Brain microvascular endothelial cell (primary cell): Measurements from ENCODE around the gene SUSD1.

Experiments
- DNase-seq: peaks from one replicate; pipeline ENCODE4 v3.0.0-alpha.2; 2020
- H3K27ac ChIP-seq: fragments of 250-450 bp; sonication (Bioruptor Pico); 2 replicates; pipeline ENCODE4 v1.5.1; 2020; ENCODE audit warnings: mild to moderate bottlenecking, moderate library complexity
- H3K27me3 ChIP-seq: fragments of 250-450 bp; sonication (Bioruptor Pico); replicated peaks from 2 replicates; pipeline ENCODE4 v1.5.1; 2020; ENCODE audit warnings: mild to moderate bottlenecking
- H3K36me3 ChIP-seq: fragments of 250-450 bp; sonication (Bioruptor Pico); replicated peaks from 2 replicates; pipeline ENCODE4 v1.5.1; 2020; ENCODE audit warnings: mild to moderate bottlenecking
- H3K4me3 ChIP-seq: 2 replicates; pipeline ENCODE4 v1.5.1; 2011; ENCODE audit warnings: low read depth, mild to moderate bottlenecking, control low read depth, low read length, moderate library complexity
- CTCF ChIP-seq: IDR thresholded peaks from 2 replicates; pipeline ENCODE4 v1.5.1; 2011; ENCODE audit warnings: low read depth, mild to moderate bottlenecking, moderate library complexity, low read length, control low read depth, inconsistent platforms; ENCODE audit errors: missing control alignments
- in situ Hi-C: cut with HindIII; loops from 2 replicates; pipeline ENCODE4 v1.10.0; 2017; ENCODE audit warnings: low sequenced_read_pairs, low pct_ligation_motif_present

SUSD1 gene

GRCh38 chr9:112127281-112127680 is 47.8 kb downstream of the SUSD1 start:
- in situ Hi-C loops = no loop called here
- H3K27me3 ChIP-seq = no peaks in the 10 kb centered on the region
- no peak for DNase-seq
- H3K27ac ChIP-seq = no peak overlapping the region
- no peak overlapping the region for H3K4me3 ChIP-seq
- H3K36me3 ChIP-seq = no peaks in the 10 kb centered on the region
- TF ChIP-seq CTCF = no peak

- no peak for TF ChIP-seq CTCF
- H3K27me3 ChIP-seq = no peaks in the 10 kb centered on the region
- no peak overlapping the region for H3K27ac ChIP-seq
- DNase-seq = no peak
- in situ Hi-C loops = no loop called here
- no peak overlapping the region for H3K4me3 ChIP-seq
- H3K36me3 ChIP-seq = no peaks in the 10 kb centered on the region
These were observed 49.1 kb downstream of the SUSD1 start for GRCh38 chr9:112125951-112126388.

- Histone ChIP-seq H3K27me3 (no peaks in the 10 kb centered on the region), H3K27ac (no peak overlapping the region), H3K36me3 (no peaks in the 10 kb centered on the region), H3K4me3 (no peak overlapping the region)
- DNase-seq = no peak
- in situ Hi-C loops = loop anchor here (25.0 kb wide), 1 partner anchor 238 kb away; no protein-coding TSS in a partner anchor
- TF ChIP-seq CTCF = no peak
These were observed 50.9 kb downstream of the SUSD1 start for GRCh38 chr9:112124156-112124555.

- TF ChIP-seq CTCF = no peak
- no peak overlapping the region for H3K27ac ChIP-seq
- no peak overlapping the region for H3K4me3 ChIP-seq
- no peak for DNase-seq
- H3K27me3 ChIP-seq = no peaks in the 10 kb centered on the region
- in situ Hi-C loops = loop anchor here (25.0 kb wide), 1 partner anchor 241 kb away; no protein-coding TSS in a partner anchor
- no peaks in the 10 kb centered on the region for H3K36me3 ChIP-seq
These were observed 53.5 kb downstream of the SUSD1 start for GRCh38 chr9:112121633-112122032.

GRCh38 chr9:112120439-112120925 is 54.6 kb downstream of the SUSD1 start:
- H3K27me3 ChIP-seq = no peaks in the 10 kb centered on the region
- H3K36me3 ChIP-seq = no peaks in the 10 kb centered on the region
- DNase-seq = no peak
- H3K4me3 ChIP-seq = no peak overlapping the region
- H3K27ac ChIP-seq = no peak overlapping the region
- no peak for TF ChIP-seq CTCF
- in situ Hi-C loops = loop anchor here (25.0 kb wide), 1 partner anchor 242 kb away; no protein-coding TSS in a partner anchor

GRCh38 chr9:112120030-112120341 is 55.1 kb downstream of the SUSD1 start:
- in situ Hi-C loops = loop anchor here (25.0 kb wide), 1 partner anchor 242 kb away; no protein-coding TSS in a partner anchor
- no peaks in the 10 kb centered on the region for H3K36me3 ChIP-seq
- H3K27ac ChIP-seq = no peak overlapping the region
- no peak for TF ChIP-seq CTCF
- H3K4me3 ChIP-seq = no peak overlapping the region
- DNase-seq = no peak
- no peaks in the 10 kb centered on the region for H3K27me3 ChIP-seq
